DMS 273 treated with DMSO at 0.1 percent for 48 hours (cell line): ENCODE results near the gene TEX2.
"Not testable (repeated sequence)": the region's sequence is repeated elsewhere in the genome, so short reads cannot be mapped to it uniquely, and the experiment has no call there.

Experiments used
- DNase-seq: peaks from one replicate; lab custom pipeline; 2025; lab: John Stamatoyannopoulos, UW

TEX2 gene

GRCh38 chr17:64145751-64146417 lies 117.2 kb downstream of the TEX2 start:
- DNase-seq: peak; percentile 98

GRCh38 chr17:64145375-64145750 lies 117.7 kb downstream of the TEX2 start:
- no peak for DNase-seq

- no peak for DNase-seq
These were observed 123.5 kb downstream of the TEX2 start for GRCh38 chr17:64139542-64139941.

DNA sequence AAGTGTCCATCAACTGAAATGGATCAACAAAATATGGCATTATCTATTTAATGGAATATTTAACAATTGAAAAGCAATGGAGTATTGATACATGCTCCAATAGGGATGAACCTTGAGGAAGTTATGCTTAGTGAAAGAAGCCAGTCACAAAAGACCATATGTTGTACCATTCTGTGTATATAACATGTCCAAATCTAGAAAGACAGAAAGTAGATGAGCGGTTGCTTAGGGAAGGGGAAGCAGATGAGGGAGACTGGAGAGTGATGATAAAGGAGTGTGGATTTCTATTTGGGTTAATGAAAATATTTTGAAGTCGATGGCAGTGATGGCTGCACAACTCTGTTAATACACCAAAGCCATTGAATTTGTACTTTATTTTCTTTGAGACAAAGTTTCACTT lies 124.6 kb downstream of the TEX2 start:
- DNase-seq: no peak

GRCh38 chr17:64135000-64135399 lies 128.1 kb downstream of the TEX2 start:
- DNase-seq: no peak

- no peak for DNase-seq
These were observed 128.7 kb downstream of the TEX2 start for GRCh38 chr17:64134216-64134970.

- DNase-seq: peak; percentile 46
These were observed 129.4 kb downstream of the TEX2 start for GRCh38 chr17:64133546-64134215.

DNA sequence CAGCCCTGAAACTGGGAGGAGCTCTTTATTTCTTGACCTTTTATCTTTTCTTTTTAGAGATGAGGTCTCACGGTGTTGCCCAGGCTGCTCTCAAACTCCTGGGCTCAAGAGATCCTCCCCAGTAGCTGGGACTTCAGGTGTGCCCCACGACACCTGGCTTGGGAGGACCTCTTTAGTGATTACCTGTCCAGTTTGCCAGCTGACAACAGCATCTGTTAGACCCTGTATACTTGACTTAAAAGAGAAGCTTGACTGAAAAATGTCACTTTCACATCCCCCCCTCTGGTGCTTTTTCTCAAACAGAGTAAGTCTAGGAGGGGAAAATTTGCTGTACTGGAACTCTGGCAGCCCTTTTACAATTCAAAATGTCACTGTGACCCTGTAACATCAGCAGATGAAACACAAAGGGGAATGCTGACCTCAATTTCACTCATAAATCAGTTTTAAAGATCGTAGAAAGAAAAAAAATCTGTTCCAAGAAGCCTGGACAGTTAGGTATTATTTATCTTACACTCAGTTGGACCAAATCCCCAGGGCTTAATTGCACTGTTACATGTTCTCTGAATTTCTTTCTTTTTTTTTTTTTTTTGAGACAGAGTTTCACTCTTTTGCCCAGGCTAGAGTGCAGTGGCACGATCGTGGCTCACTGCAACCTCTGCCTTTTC lies 131.3 kb downstream of the TEX2 start:
- DNase-seq: no peak

- no peak for DNase-seq
These were observed 132.5 kb downstream of the TEX2 start for GRCh38 chr17:64130559-64131001.

DNA sequence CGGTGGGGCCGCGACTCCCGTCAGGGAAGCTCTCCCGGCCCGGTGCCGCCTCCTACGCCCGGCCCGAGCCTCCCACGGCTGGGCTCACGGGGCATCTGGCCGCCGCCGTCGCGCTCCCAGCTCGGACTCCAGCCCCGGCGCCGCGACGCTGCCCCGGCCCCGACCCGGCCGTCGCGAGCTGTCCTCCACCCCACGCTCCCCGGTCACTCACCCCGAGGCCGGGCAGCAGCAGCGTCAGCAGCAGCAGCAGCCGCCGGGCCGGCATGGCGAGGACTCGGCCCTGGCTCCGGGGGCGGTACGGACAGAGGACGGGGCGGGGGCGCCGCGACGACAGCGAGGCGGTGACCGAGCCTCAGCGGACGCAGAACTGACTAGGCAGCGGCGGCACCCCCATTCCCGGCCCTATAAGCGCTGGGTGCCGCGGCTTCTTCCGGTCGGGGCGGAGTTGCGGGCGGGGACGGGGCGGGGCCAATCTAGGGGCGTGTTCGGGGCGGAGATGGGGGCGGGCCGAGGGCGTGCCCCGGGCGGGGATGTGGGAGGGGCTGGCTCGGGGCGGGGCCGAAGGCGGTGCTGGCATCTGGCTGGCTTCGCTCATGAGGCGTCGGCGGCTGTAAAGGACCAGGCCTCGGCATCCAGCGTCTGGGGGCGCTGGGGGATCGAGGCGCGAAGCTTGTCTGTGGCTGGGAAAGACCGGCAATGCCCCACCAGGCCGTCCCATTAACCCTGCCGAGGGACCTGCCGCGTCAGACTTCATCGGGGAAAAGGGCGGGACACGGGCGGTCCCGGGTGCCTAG lies 133.1 kb downstream of the TEX2 start, which contains the start of gene ERN1:
TSS of gene ERN1 (minus strand) at position 380 of the 794 bp plus-strand sequence. CDS start at position 265, 115 bp downstream.
- DNase-seq: peak; percentile 75

DNA sequence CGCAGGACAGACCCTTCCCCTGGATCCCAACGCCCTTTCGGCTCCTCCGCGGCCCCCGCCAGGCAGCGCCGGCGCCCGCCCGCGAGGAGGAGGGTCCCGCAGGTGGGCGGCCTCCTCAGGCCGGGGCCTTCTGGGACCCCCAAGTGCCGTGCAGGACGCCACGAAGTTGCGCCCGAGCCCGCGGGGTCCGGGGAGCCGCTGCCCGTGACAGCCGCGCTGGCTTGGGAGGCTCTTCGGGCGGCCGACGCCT lies 133.6 kb downstream of the TEX2 start:
- DNase-seq: no peak

GRCh38 chr17:64128787-64129514 lies 134.1 kb downstream of the TEX2 start:
- DNase-seq: no peak

DNA sequence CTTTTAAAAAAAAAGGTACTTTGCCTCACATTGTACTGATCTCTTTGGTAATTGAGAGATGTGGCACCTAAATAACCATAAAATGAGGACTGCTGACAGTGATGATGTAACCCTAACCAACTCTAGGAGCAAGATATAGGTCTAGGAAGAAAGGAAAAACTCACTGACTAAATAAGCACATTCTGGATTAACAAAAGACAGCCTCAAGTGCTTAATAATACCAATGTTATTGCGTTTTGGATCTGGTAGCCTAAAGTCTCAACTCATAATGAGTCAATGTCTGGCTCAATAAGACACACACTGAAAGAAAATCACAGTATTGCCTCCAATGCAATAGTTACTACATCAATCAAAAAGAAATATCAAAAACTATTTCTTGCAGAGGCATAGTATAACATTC lies 136.1 kb downstream of the TEX2 start:
- DNase-seq: no peak

GRCh38 chr17:64125937-64126336 lies 137.1 kb downstream of the TEX2 start:
- no peak for DNase-seq

- no peak for DNase-seq
These were observed 138.5 kb downstream of the TEX2 start for GRCh38 chr17:64124609-64125008.

GRCh38 chr17:64123114-64123513 lies 139.9 kb downstream of the TEX2 start:
- DNase-seq: no peak

GRCh38 chr17:64120972-64121786 lies 141.9 kb downstream of the TEX2 start:
- not testable (repeated sequence) for DNase-seq

DNA sequence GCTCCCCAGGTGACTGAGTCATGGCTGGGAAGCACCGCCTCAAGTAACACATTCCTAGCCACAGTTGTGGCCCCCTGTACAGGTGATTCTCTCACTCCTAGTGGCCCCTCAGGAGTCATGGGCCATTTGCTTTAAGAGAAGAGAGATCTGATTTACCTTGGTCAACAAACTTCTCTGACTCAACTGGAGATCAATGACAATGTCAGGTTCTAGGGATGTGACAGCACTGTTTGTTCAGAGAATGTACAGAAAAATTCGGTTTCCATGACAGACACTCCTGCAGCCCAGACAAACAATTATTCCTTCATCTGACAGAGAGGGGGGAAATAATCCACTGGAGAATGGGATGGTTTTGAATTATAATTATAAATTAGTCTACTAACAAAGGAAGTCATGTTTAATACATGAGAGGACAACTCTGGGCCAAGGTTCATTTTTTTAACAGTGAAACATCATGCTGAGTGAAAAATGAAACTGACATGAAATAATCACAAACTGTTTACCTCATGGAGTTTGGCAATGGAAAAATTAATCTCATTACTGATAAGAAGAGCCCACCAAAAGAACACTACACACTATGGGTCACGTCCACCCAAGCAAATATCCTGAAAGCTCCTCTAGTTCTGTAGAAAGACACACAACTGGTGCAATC lies 142.8 kb downstream of the TEX2 start:
- DNase-seq: no peak
